C4-2B (cell line): ENCODE results near the gene HOXD9.

Source experiments
- H3K27ac ChIP-seq: fragments of 450-650 bp; 2 replicates; pipeline ENCODE4 v1.5.1; 2017
- CTCF ChIP-seq: fragments of 450-650 bp; conservative IDR thresholded peaks from 2 replicates; pipeline ENCODE4 v1.5.1; 2017; ENCODE audit warnings: mild to moderate bottlenecking
- ZFX ChIP-seq: fragments of 450-650 bp; IDR thresholded peaks from 2 replicates; pipeline ENCODE4 v1.6.1; 2017

HOXD9 gene

DNA sequence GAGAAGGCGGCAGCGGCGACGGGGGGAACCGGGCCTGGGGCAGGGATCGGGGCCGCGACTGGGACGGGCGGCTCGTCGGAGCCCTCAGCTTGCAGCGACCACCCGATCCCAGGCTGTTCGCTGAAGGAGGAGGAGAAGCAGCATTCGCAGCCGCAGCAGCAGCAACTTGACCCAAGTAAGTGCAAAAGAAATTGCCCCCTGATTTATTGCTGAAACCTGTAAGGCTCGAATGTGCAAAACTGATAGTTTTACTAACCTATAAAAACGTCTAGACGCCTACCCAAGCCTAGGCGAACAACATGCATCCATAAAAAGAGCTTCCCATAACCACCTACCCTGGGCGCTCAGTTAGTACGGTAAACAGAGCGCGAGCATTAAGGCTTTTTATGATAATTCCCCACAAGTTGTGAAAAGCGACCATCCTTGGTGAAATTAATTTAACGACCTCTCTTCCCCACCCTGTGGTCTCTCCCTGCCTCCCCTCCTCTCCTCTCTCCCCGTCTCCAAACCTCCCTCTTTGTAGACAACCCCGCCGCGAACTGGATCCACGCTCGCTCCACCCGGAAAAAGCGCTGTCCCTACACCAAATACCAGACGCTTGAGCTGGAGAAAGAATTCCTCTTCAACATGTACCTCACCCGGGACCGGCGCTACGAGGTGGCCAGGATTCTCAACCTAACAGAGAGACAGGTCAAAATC lies 1.0 kb downstream of the HOXD9 start:
- TF ChIP-seq ZFX (no peak), CTCF (no peak)
- H3K27ac ChIP-seq: no peak overlapping the region

GRCh38 chr2:176124110-176124946 lies 1.8 kb downstream of the HOXD9 start:
- TF ChIP-seq CTCF (no peak), ZFX (no peak)
- no peak overlapping the region for H3K27ac ChIP-seq

DNA sequence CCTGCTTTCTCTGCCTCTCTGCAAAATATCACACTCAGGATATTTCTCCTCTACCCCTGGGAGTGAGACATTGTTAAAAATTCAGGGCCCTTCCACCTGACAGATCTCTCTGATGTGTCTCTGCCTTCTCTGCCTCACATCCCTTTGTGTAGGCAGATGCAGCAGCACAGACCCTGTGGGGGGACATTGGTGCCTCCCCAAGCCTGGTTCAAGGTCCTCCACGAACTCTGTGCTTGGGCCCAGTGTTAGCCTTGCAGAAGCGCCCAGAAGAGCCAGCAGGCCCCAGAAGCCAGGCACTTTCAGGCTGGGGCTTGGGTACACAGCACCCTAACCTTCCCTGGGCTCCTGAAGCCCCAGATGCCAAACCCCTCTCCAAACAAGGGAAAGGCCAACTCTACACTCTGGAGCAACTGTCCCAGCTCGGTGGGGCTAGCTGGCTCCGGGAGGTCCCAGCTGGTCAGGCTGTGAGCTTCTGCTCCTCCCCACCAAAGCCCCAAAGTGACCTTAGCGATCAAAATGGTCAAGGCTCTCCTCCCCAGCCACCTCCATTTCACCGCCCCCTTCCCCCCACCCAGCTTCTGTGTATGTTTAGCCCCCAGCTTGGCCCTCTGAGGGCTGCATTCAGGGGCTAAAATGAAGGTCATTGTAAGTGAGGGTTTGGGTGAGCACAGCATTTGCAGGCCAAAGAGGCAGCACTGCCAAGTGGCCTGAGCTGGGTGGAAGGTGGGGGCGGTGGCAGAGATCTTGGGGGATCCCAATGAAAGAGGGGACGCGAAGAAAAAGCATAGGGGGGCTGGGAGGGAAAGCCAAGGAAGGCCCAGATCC lies 2.6 kb downstream of the HOXD9 start:
- H3K27ac ChIP-seq: no peak overlapping the region
- TF ChIP-seq CTCF (no peak), ZFX (no peak)

- TF ChIP-seq CTCF (no peak), ZFX (no peak)
- no peak overlapping the region for H3K27ac ChIP-seq
These were observed 3.2 kb downstream of the HOXD9 start for GRCh38 chr2:176125772-176126054.

DNA sequence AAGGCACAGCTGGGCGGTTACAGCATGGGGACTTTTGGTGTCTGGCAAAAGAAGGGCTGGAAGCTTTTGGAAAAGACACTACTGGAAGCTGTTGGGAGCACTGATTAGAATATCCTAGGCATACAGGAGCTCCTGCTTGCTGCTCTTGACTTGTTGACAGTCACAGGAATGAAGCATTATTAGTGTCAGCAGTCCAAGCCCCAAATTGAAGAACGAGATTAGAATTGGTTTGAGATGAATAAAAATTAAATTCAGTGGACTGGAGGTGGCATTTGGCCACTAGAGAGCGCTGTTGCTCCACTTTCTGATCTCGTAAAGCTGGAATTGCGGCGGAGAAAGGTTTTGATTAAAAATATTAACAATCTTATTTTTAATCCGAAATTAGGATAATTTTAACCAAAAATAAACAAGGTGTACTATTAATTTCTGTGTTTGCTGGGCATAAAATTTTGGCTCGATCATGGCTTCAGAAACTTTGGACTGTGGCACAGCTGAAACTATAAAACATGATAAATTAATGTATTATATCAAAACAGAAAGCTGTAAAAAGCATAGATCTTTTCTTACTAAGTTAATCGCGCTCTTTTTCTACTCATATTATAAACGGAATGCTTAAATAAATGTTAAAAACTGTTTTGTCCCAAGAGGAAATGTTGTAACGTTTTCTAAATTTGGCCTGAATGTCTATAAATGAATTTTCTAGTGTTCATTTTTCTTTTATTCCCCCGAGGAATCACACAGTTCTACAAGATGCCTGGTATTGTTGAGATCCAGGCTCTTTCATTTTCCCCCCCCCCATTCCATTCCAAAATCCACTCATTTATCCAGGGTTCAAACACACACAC lies 4.6 kb downstream of the HOXD9 start:
- no peak overlapping the region for H3K27ac ChIP-seq
- TF ChIP-seq ZFX (no peak), CTCF (peak; percentile 87)

DNA sequence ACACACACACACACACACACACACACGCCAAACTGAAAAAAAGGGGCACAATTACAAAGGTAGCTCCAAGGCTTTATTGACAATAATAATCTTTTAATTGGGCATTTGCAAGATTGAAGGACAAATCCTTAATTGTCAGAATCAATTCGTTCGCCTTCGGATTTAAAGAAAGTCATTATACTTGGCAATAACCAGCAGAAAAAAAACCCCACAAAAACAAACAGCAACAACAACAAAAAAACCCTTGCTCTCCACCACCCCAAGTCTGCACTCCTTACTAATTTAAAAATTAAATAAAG lies 5.2 kb downstream of the HOXD9 start:
- no peak overlapping the region for H3K27ac ChIP-seq
- no peak for TF ChIP-seq ZFX
- TF ChIP-seq CTCF: no peak
